KMS-11 (cell line): Measurements from ENCODE around the gene TAS2R60.
"Not testable (repeated sequence)": the region's sequence is repeated elsewhere in the genome, so short reads cannot be mapped to it uniquely, and the experiment has no call there.

Experiments used
- H2AFZ ChIP-seq: fragments of 200-600 bp; sonication (generic); 2 replicates; pipeline ENCODE4 v1.6.1; 2016; ENCODE audit warnings: antibody characterized with exemption, mixed run types, low read depth
- H3K27ac ChIP-seq: fragments of 200-600 bp; sonication (generic); 2 replicates; pipeline ENCODE4 v1.6.1; 2016; ENCODE audit warnings: mild to moderate bottlenecking, mixed run types
- H3K27me3 ChIP-seq: fragments of 200-600 bp; sonication (generic); 2 replicates; pipeline ENCODE4 v1.6.1; 2017; ENCODE audit warnings: mild to moderate bottlenecking, low read depth, mixed run types, moderate library complexity; ENCODE audit not compliant: insufficient read depth
- H3K36me3 ChIP-seq: fragments of 200-600 bp; sonication (generic); 2 replicates; pipeline ENCODE4 v1.6.1; 2017; ENCODE audit warnings: mild to moderate bottlenecking, mixed run types; ENCODE audit not compliant: insufficient read depth
- H3K4me1 ChIP-seq: fragments of 200-600 bp; sonication (generic); 2 replicates; pipeline ENCODE4 v1.6.1; 2016; ENCODE audit warnings: mild to moderate bottlenecking, low read depth, mixed run types; ENCODE audit not compliant: poor library complexity, severe bottlenecking
- H3K4me2 ChIP-seq: fragments of 200-600 bp; sonication (generic); 2 replicates; pipeline ENCODE4 v1.7.0; 2016; ENCODE audit warnings: mild to moderate bottlenecking, mixed run types
- H3K4me3 ChIP-seq: fragments of 200-600 bp; sonication (generic); IDR thresholded peaks from 2 replicates; pipeline ENCODE4 v1.6.1; 2017; ENCODE audit warnings: low read depth, low read length, mixed read lengths; ENCODE audit not compliant: insufficient read depth
- H3K79me2 ChIP-seq: fragments of 200-600 bp; sonication (generic); 2 replicates; pipeline ENCODE4 v1.6.1; 2016; ENCODE audit warnings: low read depth, mixed run types; ENCODE audit not compliant: insufficient read depth
- H3K9ac ChIP-seq: fragments of 200-600 bp; sonication (generic); 2 replicates; pipeline ENCODE4 v1.6.1; 2016; ENCODE audit warnings: mild to moderate bottlenecking, mixed run types
- H4K20me1 ChIP-seq: fragments of 200-600 bp; sonication (generic); 2 replicates; pipeline ENCODE4 v1.6.1; 2016; ENCODE audit warnings: mild to moderate bottlenecking, mixed run types; ENCODE audit not compliant: insufficient read depth
- CTCF ChIP-seq: fragments of 200-600 bp; sonication (generic); conservative IDR thresholded peaks from 2 replicates; pipeline ENCODE4 v1.6.1; 2017; ENCODE audit warnings: low read depth, mild to moderate bottlenecking, antibody characterized with exemption, low read length, moderate library complexity, mixed read lengths

The TAS2R60 gene

GRCh38 chr7:143422033-143422432, 21.2 kb upstream of the TAS2R60 start:
- Histone ChIP-seq H3K36me3 (no peaks in the 10 kb centered on the region), H3K4me3 (no peak overlapping the region), H3K27ac (no peak overlapping the region), H4K20me1 (no peaks in the 10 kb centered on the region), H3K9ac (no peak overlapping the region), H3K4me1 (no peaks in the 10 kb centered on the region), H3K4me2 (no peak overlapping the region), H3K27me3 (no peaks in the 10 kb centered on the region), H3K79me2 (no peaks in the 10 kb centered on the region), H2AFZ (no peak overlapping the region)
- TF ChIP-seq CTCF, result no peak

- not testable (repeated sequence) for H3K9ac ChIP-seq, H3K27ac ChIP-seq, H3K4me2 ChIP-seq, H3K27me3 ChIP-seq, H3K79me2 ChIP-seq, H3K4me3 ChIP-seq, H3K36me3 ChIP-seq, H2AFZ ChIP-seq, H4K20me1 ChIP-seq, H3K4me1 ChIP-seq
These were observed 18.8 kb upstream of the TAS2R60 start for GRCh38 chr7:143424476-143424875.

GRCh38 chr7:143426479-143427142, 16.6 kb upstream of the TAS2R60 start:
- TF ChIP-seq CTCF, result no peak
- Histone ChIP-seq H3K79me2 (no peaks in the 10 kb centered on the region), H3K27ac (no peak overlapping the region), H4K20me1 (no peaks in the 10 kb centered on the region), H3K4me3 (no peak overlapping the region), H3K9ac (no peak overlapping the region), H2AFZ (no peak overlapping the region), H3K4me2 (no peak overlapping the region), H3K27me3 (no peaks in the 10 kb centered on the region), H3K36me3 (no peaks in the 10 kb centered on the region), H3K4me1 (no peaks in the 10 kb centered on the region)

GRCh38 chr7:143429770-143430698, 13.2 kb upstream of the TAS2R60 start:
- no peak for TF ChIP-seq CTCF
- Histone ChIP-seq H4K20me1 (no peaks in the 10 kb centered on the region), H3K4me1 (no peaks in the 10 kb centered on the region), H3K4me2 (no peak overlapping the region), H3K9ac (no peak overlapping the region), H2AFZ (no peak overlapping the region), H3K79me2 (no peaks in the 10 kb centered on the region), H3K4me3 (no peak overlapping the region), H3K36me3 (no peaks in the 10 kb centered on the region), H3K27me3 (no peaks in the 10 kb centered on the region), H3K27ac (no peak overlapping the region)

- Histone ChIP-seq H3K4me1 (no peaks in the 10 kb centered on the region), H3K4me2 (no peak overlapping the region), H3K79me2 (no peaks in the 10 kb centered on the region), H3K27me3 (no peaks in the 10 kb centered on the region), H4K20me1 (no peaks in the 10 kb centered on the region), H3K27ac (no peak overlapping the region), H3K36me3 (no peaks in the 10 kb centered on the region), H3K4me3 (no peak overlapping the region), H2AFZ (no peak overlapping the region), H3K9ac (no peak overlapping the region)
- TF ChIP-seq CTCF, result no peak
These were observed 12.1 kb upstream of the TAS2R60 start for GRCh38 chr7:143431109-143431508.
